Upper lobe of left lung (tissue), 6 donors: ENCODE results near the gene PDCD11. TPM values are rescaled to one million over a fixed set of nuclear protein-coding genes. Genes with fewer than 3 reads are reported as not detected.
A peak's percentile ranks its signal among the peaks of the same experiment; 100 is the strongest.

ENCODE experiments used
- ATAC-seq, 2 donors: fragments of 200-7000 bp; cut with Tn5 transposase; one replicate each; pipeline ENCODE4 v1.9.1; 2022; ENCODE audit warnings: mild to moderate bottlenecking in 2 of 2, moderate library complexity in 2 of 2; ENCODE audit not compliant: low FRiP score in 2 of 2
- DNase-seq, 2 donors: peaks; one replicate each; pipeline ENCODE4 v3.0.0-alpha.2; 2019 to 2020
- H3K27ac ChIP-seq, 4 donors: fragments of 200-600 bp; sonication (generic); one replicate each; pipeline ENCODE4 v1.5.1; 2016 to 2019
- H3K27me3 ChIP-seq, 4 donors: fragments of 200-600 bp; sonication (generic); one replicate each; pipeline ENCODE4 v1.5.1; 2017 to 2019
- H3K36me3 ChIP-seq, 4 donors: fragments of 200-600 bp; sonication (generic); one replicate each; pipeline ENCODE4 v1.5.1; 2016 to 2019
- H3K4me1 ChIP-seq, 4 donors: fragments of 200-600 bp; sonication (generic); one replicate each; pipeline ENCODE4 v1.5.1; 2018 to 2019
- H3K4me3 ChIP-seq, 4 donors: fragments of 200-600 bp; sonication (generic); one replicate each; pipeline ENCODE4 v1.5.1; 2017 to 2019; ENCODE audit warnings: mild to moderate bottlenecking in 2 of 4, moderate library complexity in 1 of 4
- H3K9me3 ChIP-seq, 4 donors: fragments of 200-600 bp; sonication (generic); one replicate each; pipeline ENCODE4 v1.5.1; 2018 to 2019
- EP300 ChIP-seq, 4 donors: sonication (generic); formaldehyde crosslinking; IDR thresholded peaks; one replicate each; pipeline ENCODE4 v1.5.1; 2017; ENCODE audit warnings: antibody characterized with exemption in 4 of 4, control low read depth in 2 of 4
- POLR2A ChIP-seq, 4 donors: fragments of 450-650 bp; IDR thresholded peaks; one replicate each; pipeline ENCODE4 v1.5.1; 2016 to 2017; ENCODE audit warnings: antibody characterized with exemption in 4 of 4, mild to moderate bottlenecking in 2 of 4
- POLR2AphosphoS5 ChIP-seq, 2 donors: sonication (generic); formaldehyde crosslinking; IDR thresholded peaks; one replicate each; pipeline ENCODE4 v1.5.1; 2017; ENCODE audit warnings: antibody characterized with exemption in 2 of 2
- WGBS, 2 donors: methylation state at CpG; one replicate each; pipeline ENCODE4 v1.1.5; 2017 to 2018; 5-methylcytosine and 5-hydroxymethylcytosine counted together
- total RNA-seq, 6 donors: library from RNA; depleted of rRNA in 4 of 6; stranded (reverse); fragments of >200 nt in 4 of 6; gene quantifications; one replicate each; pipeline versions ENCODE4 v1.1.0 to v1.2.1, GENCODE V29; 2016 to 2021
- TF ChIP-seq, protein P1 (sequence below), 6 experiments: fragments of 450-650 bp in 4 of 6; fragments of 200-600 bp in 2 of 6; sonication (generic) in 2 of 6; IDR thresholded peaks; one replicate each; pipeline ENCODE4 v1.5.1; 2016 to 2019; ENCODE audit warnings: antibody characterized with exemption in 6 of 6
- donor health status: DM: no; HTN: no; CAD: no; lungs with moderate emphysema.
- donor health status: DM: no; HTN: yes; CAD: no; lungs with severe emphysema.

Gene PDCD11
- total RNA-seq, 6 donors from 2014 or later: 14.8 to 25.1 (median 20.8) TPM

DNA sequence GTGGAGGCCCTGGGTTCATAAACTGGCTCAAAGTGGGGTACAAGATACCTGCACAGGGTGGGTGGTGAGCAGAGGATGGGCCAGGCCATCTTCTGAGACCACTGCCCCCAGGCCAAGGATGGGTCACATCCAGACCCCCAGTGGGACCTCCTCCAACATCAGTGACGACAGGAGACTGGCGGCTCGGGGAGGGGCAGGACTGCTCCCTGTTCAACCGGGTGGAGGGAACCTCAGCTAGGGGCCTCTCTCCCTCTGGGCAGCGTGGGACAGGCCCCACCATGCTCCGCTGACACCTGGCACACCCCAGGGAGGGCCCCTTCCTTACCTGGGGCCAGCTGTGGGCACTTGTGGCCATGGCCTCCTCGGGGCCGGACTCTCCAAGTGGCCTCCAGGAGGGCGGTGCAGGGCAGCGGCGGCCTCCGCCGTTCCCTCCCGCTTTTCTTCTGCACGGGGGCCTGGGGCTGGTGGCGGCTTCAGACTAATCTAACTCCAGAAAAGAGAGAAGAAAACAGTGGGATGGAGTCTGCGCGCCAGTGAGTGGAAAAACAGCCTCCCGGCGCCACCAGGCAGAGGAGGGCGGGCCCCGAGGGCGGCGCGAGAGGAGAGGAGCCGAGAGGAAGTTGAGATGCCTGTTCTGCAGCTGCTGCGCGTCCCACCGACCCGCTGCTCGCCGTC is 55.5 kb downstream of the PDCD11 start, which contains the start of gene CALHM2:
CALHM2 (minus strand) TSS at position 540 of the 675 bp plus-strand sequence. CDS start 2,429 bp downstream, outside the sequence.
- Histone ChIP-seq H3K9me3 (no peaks in the 10 kb centered on the region), H3K36me3 (peaks cover 0 to 27% (median 19%) of the 10 kb centered on the region in 4 donors), H3K4me3 (peak within 1 kb of the TSS; percentile 66 to 75 (median 70)), H3K27me3 (no peaks in the 10 kb centered on the region), H3K27ac (peak within 1 kb of the TSS; percentile 77 to 92 (median 88)), H3K4me1 (peaks cover 26 to 45% (median 29%) of the 10 kb centered on the region in 4 donors)
- TF ChIP-seq EP300 (IDR thresholded peaks at IDR 0.05) (no peak), POLR2A (IDR thresholded peaks at IDR 0.05) (peak in 3 of 4 donors; percentile 21 to 54 (median 40)), POLR2AphosphoS5 (IDR thresholded peaks at IDR 0.05) (peak; percentile 15 to 44)
- TF ChIP-seq, protein P1, sequence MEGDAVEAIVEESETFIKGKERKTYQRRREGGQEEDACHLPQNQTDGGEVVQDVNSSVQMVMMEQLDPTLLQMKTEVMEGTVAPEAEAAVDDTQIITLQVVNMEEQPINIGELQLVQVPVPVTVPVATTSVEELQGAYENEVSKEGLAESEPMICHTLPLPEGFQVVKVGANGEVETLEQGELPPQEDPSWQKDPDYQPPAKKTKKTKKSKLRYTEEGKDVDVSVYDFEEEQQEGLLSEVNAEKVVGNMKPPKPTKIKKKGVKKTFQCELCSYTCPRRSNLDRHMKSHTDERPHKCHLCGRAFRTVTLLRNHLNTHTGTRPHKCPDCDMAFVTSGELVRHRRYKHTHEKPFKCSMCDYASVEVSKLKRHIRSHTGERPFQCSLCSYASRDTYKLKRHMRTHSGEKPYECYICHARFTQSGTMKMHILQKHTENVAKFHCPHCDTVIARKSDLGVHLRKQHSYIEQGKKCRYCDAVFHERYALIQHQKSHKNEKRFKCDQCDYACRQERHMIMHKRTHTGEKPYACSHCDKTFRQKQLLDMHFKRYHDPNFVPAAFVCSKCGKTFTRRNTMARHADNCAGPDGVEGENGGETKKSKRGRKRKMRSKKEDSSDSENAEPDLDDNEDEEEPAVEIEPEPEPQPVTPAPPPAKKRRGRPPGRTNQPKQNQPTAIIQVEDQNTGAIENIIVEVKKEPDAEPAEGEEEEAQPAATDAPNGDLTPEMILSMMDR (IDR thresholded peaks at IDR 0.05): no peak
- 0 to 2% methylated on average over 10 to 26 of the region's 32 CpGs for WGBS, 2 donors
- peak; percentile 61 to 86 for ATAC-seq
- DNase-seq: peak in 1 of 2 donors; percentile 94

DNA sequence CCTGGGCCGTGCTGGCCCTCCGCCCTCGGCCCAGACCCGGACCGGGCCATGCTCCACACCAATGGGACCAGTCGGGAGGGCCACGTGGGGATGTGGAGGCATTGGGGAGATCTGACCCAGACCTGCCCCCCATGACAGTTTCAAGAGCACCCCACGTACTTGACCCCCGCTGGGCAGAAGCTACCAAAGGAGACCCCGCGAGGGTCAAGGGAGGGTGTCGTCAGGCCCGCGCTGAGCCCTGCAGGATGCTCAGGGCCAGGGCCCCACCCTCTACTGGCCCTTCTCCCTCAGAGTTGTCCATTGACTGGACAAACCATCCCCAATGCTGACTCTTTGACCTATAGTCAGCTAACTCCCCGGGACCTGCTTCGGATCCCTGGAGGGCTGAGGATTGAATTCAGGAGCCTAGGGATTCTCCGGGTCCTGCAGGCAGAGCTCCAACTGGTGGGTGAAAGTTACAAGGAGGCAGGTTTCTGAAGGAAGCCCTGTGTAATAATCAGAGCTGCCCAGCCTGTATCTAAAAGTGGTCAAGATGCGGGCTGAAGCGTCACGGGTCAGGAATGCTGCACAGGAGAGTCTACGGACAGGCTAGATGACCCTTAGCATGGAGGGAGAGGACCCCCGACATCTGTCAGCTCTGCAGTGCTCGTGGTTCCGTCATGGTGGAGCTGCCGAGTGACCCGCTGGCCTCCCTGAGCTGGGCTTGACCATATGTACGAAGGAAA is 56.2 kb downstream of the PDCD11 start:
- Histone ChIP-seq H3K4me3 (peak overlapping the region; percentile 66 to 75 (median 70)), H3K4me1 (peaks cover 26 to 45% (median 29%) of the 10 kb centered on the region in 4 donors), H3K9me3 (no peaks in the 10 kb centered on the region), H3K27me3 (no peaks in the 10 kb centered on the region), H3K36me3 (peaks cover 0 to 20% (median 12%) of the 10 kb centered on the region in 4 donors), H3K27ac (peak overlapping the region; percentile 77 to 92 (median 88))
- ATAC-seq (no peak), DNase-seq (no peak)
- 33 to 58% methylated on average over 13 to 27 of the region's 27 CpGs for WGBS, 2 donors
- TF ChIP-seq, protein P1 (IDR thresholded peaks at IDR 0.05): no peak
- TF ChIP-seq POLR2AphosphoS5 (IDR thresholded peaks at IDR 0.05) (no peak), POLR2A (IDR thresholded peaks at IDR 0.05) (no peak), EP300 (IDR thresholded peaks at IDR 0.05) (no peak)

DNA sequence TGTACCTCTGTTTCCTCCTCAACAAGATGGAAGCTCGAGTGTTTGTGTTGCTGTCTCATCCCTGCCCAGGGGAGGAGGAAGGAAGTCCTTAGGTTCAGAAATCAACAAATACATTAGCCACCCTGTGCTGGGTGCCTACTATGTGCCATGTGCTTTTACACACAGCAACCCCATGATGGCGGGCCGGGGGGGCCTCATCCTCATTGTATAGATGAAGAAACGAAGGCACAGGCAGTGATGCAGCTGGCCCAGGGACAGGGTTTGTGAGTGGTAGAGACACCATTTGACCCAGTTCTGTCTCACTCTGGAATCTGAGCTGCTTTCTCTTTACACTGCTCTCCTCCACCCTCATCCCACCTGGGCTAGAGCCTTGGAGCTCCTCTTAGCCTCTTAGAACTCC is 57.6 kb downstream of the PDCD11 start:
- peaks cover 24 to 35% (median 27%) of the 10 kb centered on the region in 4 donors for H3K4me1 ChIP-seq
- peaks cover 0 to 12% (median 8%) of the 10 kb centered on the region in 4 donors for H3K36me3 ChIP-seq
- H3K9me3 ChIP-seq: no peaks in the 10 kb centered on the region
- WGBS, 2 donors: 73 to 84% methylated on average over 2 to 4 of the region's 4 CpGs
- H3K4me3 ChIP-seq: no peak overlapping the region
- no peaks in the 10 kb centered on the region for H3K27me3 ChIP-seq
- TF ChIP-seq POLR2A (IDR thresholded peaks at IDR 0.05) (no peak), POLR2AphosphoS5 (IDR thresholded peaks at IDR 0.05) (no peak), EP300 (IDR thresholded peaks at IDR 0.05) (no peak)
- TF ChIP-seq, protein P1 (IDR thresholded peaks at IDR 0.05): no peak
- no peak for DNase-seq
- no peak overlapping the region for H3K27ac ChIP-seq
- no peak for ATAC-seq

DNA sequence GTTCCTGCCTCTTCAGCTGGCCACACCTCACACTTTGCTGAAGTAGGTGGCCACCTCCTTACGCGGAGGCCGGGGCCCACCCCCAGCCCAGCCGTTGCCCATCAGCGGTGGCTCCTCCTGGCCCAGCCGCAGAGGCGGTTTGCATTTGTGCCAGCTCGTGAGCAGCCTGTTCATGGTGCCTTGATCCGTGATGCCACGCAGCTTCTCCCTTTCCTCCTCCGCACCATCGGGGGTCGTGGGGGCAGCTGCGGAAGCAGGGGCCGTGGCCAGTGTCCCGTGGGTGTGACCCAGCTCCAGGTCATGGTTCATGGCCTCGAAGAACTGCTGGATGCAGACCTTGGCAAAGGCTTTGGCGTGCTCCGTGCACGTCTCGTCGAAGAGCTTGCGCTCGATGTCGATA is 58.8 kb downstream of the PDCD11 start:
- DNase-seq (peak in 1 of 2 donors; percentile 77), ATAC-seq (no peak)
- H3K9me3 ChIP-seq: no peaks in the 10 kb centered on the region
- TF ChIP-seq, protein P1 (IDR thresholded peaks at IDR 0.05): no peak
- TF ChIP-seq EP300 (IDR thresholded peaks at IDR 0.05) (no peak), POLR2AphosphoS5 (IDR thresholded peaks at IDR 0.05) (no peak), POLR2A (IDR thresholded peaks at IDR 0.05) (no peak)
- H3K27ac ChIP-seq: no peak overlapping the region
- H3K27me3 ChIP-seq: no peaks in the 10 kb centered on the region
- H3K4me1 ChIP-seq: peaks cover 12 to 23% (median 16%) of the 10 kb centered on the region in 4 donors
- WGBS, 2 donors: 83 to 90% methylated on average over 11 to 25 of the region's 25 CpGs
- no peaks in the 10 kb centered on the region for H3K36me3 ChIP-seq
- H3K4me3 ChIP-seq: no peak overlapping the region
